Endothelial cell of umbilical vein (primary cell): Measurements from ENCODE around the gene CAMTA1.

Source experiments
- CTCF ChIP-seq, 2 donors: IDR thresholded peaks; 1 replicate in 1 of 2; 2 replicates in 1 of 2; pipeline ENCODE4 v1.5.1; 2011; ENCODE audit warnings: low read length in 2 of 2, mild to moderate bottlenecking in 2 of 2, moderate library complexity in 2 of 2, control low read depth in 1 of 2, inconsistent platforms in 1 of 2, low read depth in 1 of 2; ENCODE audit not compliant: insufficient read depth in 1 of 2; ENCODE audit errors: extremely low read depth in 1 of 2
- EZH2 ChIP-seq: IDR thresholded peaks from 2 replicates; pipeline ENCODE4 v1.6.1; 2012; ENCODE audit warnings: borderline replicate concordance, low read depth, mild to moderate bottlenecking, moderate library complexity, low read length, inconsistent platforms; ENCODE audit not compliant: severe bottlenecking
- FOS ChIP-seq: IDR thresholded peaks from 2 replicates; pipeline ENCODE4 v1.6.1; 2011; ENCODE audit warnings: mild to moderate bottlenecking, low read length, moderate library complexity, borderline replicate concordance; ENCODE audit not compliant: insufficient read depth
- GATA2 ChIP-seq: IDR thresholded peaks from 2 replicates; pipeline ENCODE4 v1.7.0; 2011; ENCODE audit warnings: low read depth, mild to moderate bottlenecking, moderate library complexity, mixed read lengths, low read length; ENCODE audit not compliant: insufficient read length, insufficient read depth
- JUN ChIP-seq: IDR thresholded peaks from 2 replicates; pipeline ENCODE4 v1.6.1; 2011; ENCODE audit warnings: borderline replicate concordance, low read depth; ENCODE audit not compliant: insufficient read length, insufficient read depth
- MAX ChIP-seq: IDR thresholded peaks from 2 replicates; pipeline ENCODE4 v1.6.1; 2011; ENCODE audit not compliant: insufficient read depth, insufficient read length
- POLR2A ChIP-seq: IDR thresholded peaks from 2 replicates; pipeline ENCODE4 v1.6.1; 2012; ENCODE audit warnings: low read depth, mild to moderate bottlenecking, control low read depth, low read length
- POLR2AphosphoS5 ChIP-seq: IDR thresholded peaks from 2 replicates; pipeline ENCODE4 v1.6.1; 2012; ENCODE audit warnings: low read depth, mild to moderate bottlenecking, control low read depth, low read length, moderate library complexity; ENCODE audit not compliant: insufficient read depth

- TF ChIP-seq POLR2AphosphoS5 (no peak), POLR2A (no peak), CTCF (IDR thresholded peaks at IDR 0.05; ENCODE audit: extremely low read depth in 1 of 2, insufficient read depth in 1 of 2, low read depth in 1 of 2, low read length in 2 of 2) (no peak), MAX (no peak), FOS (no peak), JUN (no peak), EZH2 (no peak), GATA2 (no peak)
These were observed 758.5 kb downstream of the CAMTA1 start for GRCh38 chr1:7543718-7544090.
